HFF-Myc (cell line): Measurements from ENCODE around the gene TMEM51.

Experiments used
- DNase-seq: peaks from one replicate; pipeline ENCODE4 v3.0.0-alpha.2; 2011; ENCODE audit warnings: low read depth; ENCODE audit errors: extremely low read depth
- H3K4me3 ChIP-seq: replicated peaks from 2 replicates; pipeline ENCODE4 v1.5.1; 2011; ENCODE audit warnings: low read depth, mild to moderate bottlenecking, control low read depth, low read length
- CTCF ChIP-seq: IDR thresholded peaks from 2 replicates; pipeline ENCODE4 v1.5.1; 2012; ENCODE audit warnings: mild to moderate bottlenecking, low read depth, low read length, control low read depth; ENCODE audit errors: missing control alignments

TMEM51 gene

GRCh38 chr1:15153184-15153841, at the start of gene TMEM51:
TMEM51 (plus strand) TSS chr1:15153747; CDS start chr1:15215088, 61,341 bp downstream.
- H3K4me3 ChIP-seq = peak within 1 kb of the TSS; percentile 65
- no peak for TF ChIP-seq CTCF
- DNase-seq = no peak

GRCh38 chr1:15103906-15104305, 49.6 kb upstream of the TMEM51 start:
- TF ChIP-seq CTCF = no peak
- H3K4me3 ChIP-seq = no peak overlapping the region
- DNase-seq = no peak

- no peak overlapping the region for H3K4me3 ChIP-seq
- no peak for TF ChIP-seq CTCF
- DNase-seq = no peak
Observed at GRCh38 chr1:15104768-15105167, 48.8 kb upstream of the TMEM51 start.

GRCh38 chr1:15106608-15107007, 46.9 kb upstream of the TMEM51 start:
- TF ChIP-seq CTCF = no peak
- no peak for DNase-seq
- no peak overlapping the region for H3K4me3 ChIP-seq

GRCh38 chr1:15107058-15107687, 46.4 kb upstream of the TMEM51 start:
- no peak for TF ChIP-seq CTCF
- H3K4me3 ChIP-seq = no peak overlapping the region
- DNase-seq = no peak

- no peak for TF ChIP-seq CTCF
- no peak for DNase-seq
- no peak overlapping the region for H3K4me3 ChIP-seq
Observed at GRCh38 chr1:15107911-15108310, 45.6 kb upstream of the TMEM51 start.
